Measurements from ENCODE around the gene GPHN.

DNA sequence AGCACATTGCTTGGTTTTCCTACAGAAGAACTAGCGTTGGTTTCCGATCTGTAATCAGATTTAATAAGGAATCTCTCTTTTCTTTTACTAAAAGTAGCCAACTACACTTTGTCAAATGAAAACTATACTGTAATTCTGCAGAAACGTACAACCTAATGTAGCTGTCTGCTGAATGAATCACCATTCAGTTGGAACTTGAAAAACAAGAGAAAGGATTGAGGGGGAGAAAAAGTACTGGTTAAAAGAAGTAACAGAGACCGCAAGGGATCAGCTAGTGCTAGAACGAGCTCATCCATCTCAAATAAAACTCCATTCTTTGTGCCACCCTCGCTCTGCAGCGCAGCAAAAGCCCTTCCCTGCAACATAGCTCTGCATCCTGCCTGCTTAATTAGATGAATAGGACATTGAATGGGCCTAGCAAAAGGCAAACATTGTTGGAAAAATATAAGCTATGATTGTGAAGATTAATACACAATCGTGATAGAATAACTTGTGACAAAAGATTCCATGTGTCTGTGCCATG is 683.9 kb downstream of the GPHN start:
- TF ChIP-seq, protein P1, sequence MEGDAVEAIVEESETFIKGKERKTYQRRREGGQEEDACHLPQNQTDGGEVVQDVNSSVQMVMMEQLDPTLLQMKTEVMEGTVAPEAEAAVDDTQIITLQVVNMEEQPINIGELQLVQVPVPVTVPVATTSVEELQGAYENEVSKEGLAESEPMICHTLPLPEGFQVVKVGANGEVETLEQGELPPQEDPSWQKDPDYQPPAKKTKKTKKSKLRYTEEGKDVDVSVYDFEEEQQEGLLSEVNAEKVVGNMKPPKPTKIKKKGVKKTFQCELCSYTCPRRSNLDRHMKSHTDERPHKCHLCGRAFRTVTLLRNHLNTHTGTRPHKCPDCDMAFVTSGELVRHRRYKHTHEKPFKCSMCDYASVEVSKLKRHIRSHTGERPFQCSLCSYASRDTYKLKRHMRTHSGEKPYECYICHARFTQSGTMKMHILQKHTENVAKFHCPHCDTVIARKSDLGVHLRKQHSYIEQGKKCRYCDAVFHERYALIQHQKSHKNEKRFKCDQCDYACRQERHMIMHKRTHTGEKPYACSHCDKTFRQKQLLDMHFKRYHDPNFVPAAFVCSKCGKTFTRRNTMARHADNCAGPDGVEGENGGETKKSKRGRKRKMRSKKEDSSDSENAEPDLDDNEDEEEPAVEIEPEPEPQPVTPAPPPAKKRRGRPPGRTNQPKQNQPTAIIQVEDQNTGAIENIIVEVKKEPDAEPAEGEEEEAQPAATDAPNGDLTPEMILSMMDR (IDR thresholded peaks at IDR 0.05): no peak
- no peak for TF ChIP-seq RAD21 (conservative IDR thresholded peaks at IDR 0.05 in 1 of 2, IDR thresholded peaks at IDR 0.05 in 1 of 2)
- TF ChIP-seq, protein P2, sequence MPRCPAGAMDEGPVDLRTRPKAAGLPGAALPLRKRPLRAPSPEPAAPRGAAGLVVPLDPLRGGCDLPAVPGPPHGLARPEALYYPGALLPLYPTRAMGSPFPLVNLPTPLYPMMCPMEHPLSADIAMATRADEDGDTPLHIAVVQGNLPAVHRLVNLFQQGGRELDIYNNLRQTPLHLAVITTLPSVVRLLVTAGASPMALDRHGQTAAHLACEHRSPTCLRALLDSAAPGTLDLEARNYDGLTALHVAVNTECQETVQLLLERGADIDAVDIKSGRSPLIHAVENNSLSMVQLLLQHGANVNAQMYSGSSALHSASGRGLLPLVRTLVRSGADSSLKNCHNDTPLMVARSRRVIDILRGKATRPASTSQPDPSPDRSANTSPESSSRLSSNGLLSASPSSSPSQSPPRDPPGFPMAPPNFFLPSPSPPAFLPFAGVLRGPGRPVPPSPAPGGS (IDR thresholded peaks at IDR 0.05): no peak
- TF ChIP-seq RARB (CRISPR knock-in tag; IDR thresholded peaks at IDR 0.05): no peak
- no peak for TF ChIP-seq POLR2A (IDR thresholded peaks at IDR 0.05; ENCODE audit: low read length)
- TF ChIP-seq CBX8 (IDR thresholded peaks at IDR 0.05): no peak
- TF ChIP-seq RCOR1 (IDR thresholded peaks at IDR 0.05; ENCODE audit: low read depth, low read length): no peak
- TF ChIP-seq CHD4 (IDR thresholded peaks at IDR 0.05; ENCODE audit: borderline replicate concordance): no peak
- TF ChIP-seq JUN (IDR thresholded peaks at IDR 0.05): no peak
- TF ChIP-seq, protein P3, sequence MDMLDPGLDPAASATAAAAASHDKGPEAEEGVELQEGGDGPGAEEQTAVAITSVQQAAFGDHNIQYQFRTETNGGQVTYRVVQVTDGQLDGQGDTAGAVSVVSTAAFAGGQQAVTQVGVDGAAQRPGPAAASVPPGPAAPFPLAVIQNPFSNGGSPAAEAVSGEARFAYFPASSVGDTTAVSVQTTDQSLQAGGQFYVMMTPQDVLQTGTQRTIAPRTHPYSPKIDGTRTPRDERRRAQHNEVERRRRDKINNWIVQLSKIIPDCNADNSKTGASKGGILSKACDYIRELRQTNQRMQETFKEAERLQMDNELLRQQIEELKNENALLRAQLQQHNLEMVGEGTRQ (IDR thresholded peaks at IDR 0.05): no peak

Measured in A549 (cell line).